ENCODE results near the gene ABCC3. TPM values are rescaled to one million over a fixed set of nuclear protein-coding genes. Genes with fewer than 3 reads are reported as not detected.

Gene ABCC3
- total and polyA plus RNA-seq, 9 of the 15 experiments (the other 6 are each of a cell fraction or from before 2014, with no cell fraction given) = 0.03 to 1.6 (median 0.42) TPM; not detected in 5

GRCh38 chr17:50719144-50719923 is 84.7 kb downstream of the ABCC3 start, which contains the start of gene LUC7L3 (continued):
- TF ChIP-seq ZNF41 (CRISPR knock-in tag; conservative IDR thresholded peaks at IDR 0.05) = 0 out of 2 replicates have a peak, but pooled peaks have one; percentile 42
- TF ChIP-seq KAT7 (CRISPR knock-in tag; IDR thresholded peaks at IDR 0.05; ENCODE audit: borderline replicate concordance) = 0 out of 2 replicates have a peak, but pooled peaks have one; percentile 71
- TF ChIP-seq, protein P1, sequence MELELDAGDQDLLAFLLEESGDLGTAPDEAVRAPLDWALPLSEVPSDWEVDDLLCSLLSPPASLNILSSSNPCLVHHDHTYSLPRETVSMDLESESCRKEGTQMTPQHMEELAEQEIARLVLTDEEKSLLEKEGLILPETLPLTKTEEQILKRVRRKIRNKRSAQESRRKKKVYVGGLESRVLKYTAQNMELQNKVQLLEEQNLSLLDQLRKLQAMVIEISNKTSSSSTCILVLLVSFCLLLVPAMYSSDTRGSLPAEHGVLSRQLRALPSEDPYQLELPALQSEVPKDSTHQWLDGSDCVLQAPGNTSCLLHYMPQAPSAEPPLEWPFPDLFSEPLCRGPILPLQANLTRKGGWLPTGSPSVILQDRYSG (tag; conservative IDR thresholded peaks at IDR 0.05; ENCODE audit: low read depth) = peak; percentile 84
- TF ChIP-seq RFX5 (IDR thresholded peaks at IDR 0.05; ENCODE audit: low read depth, low read length) = no peak
- peak; percentile 96 for TF ChIP-seq SP1 (CRISPR knock-in tag; IDR thresholded peaks at IDR 0.05)
- TF ChIP-seq HSF4 (CRISPR knock-in tag; IDR thresholded peaks at IDR 0.05; ENCODE audit: borderline replicate concordance) = no peak
- TF ChIP-seq, protein P2, sequence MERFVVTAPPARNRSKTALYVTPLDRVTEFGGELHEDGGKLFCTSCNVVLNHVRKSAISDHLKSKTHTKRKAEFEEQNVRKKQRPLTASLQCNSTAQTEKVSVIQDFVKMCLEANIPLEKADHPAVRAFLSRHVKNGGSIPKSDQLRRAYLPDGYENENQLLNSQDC (CRISPR knock-in tag; IDR thresholded peaks at IDR 0.05) = no peak; the same call in 1 of the 2 replicates
- TF ChIP-seq, protein P3, sequence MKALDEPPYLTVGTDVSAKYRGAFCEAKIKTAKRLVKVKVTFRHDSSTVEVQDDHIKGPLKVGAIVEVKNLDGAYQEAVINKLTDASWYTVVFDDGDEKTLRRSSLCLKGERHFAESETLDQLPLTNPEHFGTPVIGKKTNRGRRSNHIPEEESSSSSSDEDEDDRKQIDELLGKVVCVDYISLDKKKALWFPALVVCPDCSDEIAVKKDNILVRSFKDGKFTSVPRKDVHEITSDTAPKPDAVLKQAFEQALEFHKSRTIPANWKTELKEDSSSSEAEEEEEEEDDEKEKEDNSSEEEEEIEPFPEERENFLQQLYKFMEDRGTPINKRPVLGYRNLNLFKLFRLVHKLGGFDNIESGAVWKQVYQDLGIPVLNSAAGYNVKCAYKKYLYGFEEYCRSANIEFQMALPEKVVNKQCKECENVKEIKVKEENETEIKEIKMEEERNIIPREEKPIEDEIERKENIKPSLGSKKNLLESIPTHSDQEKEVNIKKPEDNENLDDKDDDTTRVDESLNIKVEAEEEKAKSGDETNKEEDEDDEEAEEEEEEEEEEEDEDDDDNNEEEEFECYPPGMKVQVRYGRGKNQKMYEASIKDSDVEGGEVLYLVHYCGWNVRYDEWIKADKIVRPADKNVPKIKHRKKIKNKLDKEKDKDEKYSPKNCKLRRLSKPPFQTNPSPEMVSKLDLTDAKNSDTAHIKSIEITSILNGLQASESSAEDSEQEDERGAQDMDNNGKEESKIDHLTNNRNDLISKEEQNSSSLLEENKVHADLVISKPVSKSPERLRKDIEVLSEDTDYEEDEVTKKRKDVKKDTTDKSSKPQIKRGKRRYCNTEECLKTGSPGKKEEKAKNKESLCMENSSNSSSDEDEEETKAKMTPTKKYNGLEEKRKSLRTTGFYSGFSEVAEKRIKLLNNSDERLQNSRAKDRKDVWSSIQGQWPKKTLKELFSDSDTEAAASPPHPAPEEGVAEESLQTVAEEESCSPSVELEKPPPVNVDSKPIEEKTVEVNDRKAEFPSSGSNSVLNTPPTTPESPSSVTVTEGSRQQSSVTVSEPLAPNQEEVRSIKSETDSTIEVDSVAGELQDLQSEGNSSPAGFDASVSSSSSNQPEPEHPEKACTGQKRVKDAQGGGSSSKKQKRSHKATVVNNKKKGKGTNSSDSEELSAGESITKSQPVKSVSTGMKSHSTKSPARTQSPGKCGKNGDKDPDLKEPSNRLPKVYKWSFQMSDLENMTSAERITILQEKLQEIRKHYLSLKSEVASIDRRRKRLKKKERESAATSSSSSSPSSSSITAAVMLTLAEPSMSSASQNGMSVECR (CRISPR knock-in tag; IDR thresholded peaks at IDR 0.05) = peak; percentile 96
- TF ChIP-seq EP300 (IDR thresholded peaks at IDR 0.05; ENCODE audit: low read length) = peak; percentile 28; the same call in 1 of the 2 replicates
- no peak for TF ChIP-seq DDX20 (tag; IDR thresholded peaks at IDR 0.05; ENCODE audit: low read depth)
- TF ChIP-seq, protein P4, sequence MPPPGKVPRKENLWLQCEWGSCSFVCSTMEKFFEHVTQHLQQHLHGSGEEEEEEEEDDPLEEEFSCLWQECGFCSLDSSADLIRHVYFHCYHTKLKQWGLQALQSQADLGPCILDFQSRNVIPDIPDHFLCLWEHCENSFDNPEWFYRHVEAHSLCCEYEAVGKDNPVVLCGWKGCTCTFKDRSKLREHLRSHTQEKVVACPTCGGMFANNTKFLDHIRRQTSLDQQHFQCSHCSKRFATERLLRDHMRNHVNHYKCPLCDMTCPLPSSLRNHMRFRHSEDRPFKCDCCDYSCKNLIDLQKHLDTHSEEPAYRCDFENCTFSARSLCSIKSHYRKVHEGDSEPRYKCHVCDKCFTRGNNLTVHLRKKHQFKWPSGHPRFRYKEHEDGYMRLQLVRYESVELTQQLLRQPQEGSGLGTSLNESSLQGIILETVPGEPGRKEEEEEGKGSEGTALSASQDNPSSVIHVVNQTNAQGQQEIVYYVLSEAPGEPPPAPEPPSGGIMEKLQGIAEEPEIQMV (tag; conservative IDR thresholded peaks at IDR 0.05; ENCODE audit: low read depth) = no peak
- TF ChIP-seq, protein P5, sequence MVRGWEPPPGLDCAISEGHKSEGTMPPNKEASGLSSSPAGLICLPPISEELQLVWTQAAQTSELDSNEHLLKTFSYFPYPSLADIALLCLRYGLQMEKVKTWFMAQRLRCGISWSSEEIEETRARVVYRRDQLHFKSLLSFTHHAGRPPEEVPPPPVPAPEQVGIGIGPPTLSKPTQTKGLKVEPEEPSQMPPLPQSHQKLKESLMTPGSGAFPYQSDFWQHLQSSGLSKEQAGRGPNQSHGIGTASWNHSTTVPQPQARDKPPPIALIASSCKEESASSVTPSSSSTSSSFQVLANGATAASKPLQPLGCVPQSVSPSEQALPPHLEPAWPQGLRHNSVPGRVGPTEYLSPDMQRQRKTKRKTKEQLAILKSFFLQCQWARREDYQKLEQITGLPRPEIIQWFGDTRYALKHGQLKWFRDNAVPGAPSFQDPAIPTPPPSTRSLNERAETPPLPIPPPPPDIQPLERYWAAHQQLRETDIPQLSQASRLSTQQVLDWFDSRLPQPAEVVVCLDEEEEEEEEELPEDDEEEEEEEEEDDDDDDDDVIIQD (CRISPR knock-in tag; IDR thresholded peaks at IDR 0.05) = no peak
- peak; percentile 100 for TF ChIP-seq RBFOX2 (IDR thresholded peaks at IDR 0.05; ENCODE audit: low read depth, low read length)
- TF ChIP-seq ZC3H4 (CRISPR knock-in tag; IDR thresholded peaks at IDR 0.05; ENCODE audit: borderline replicate concordance) = 0 out of 2 replicates have a peak, but pooled peaks have one; percentile 48
- TF ChIP-seq HMGN3 (IDR thresholded peaks at IDR 0.05; ENCODE audit: borderline replicate concordance, extremely low read depth, insufficient read length, low read depth, low read length) = peak; percentile 87
- no peak for TF ChIP-seq ETV6 (IDR thresholded peaks at IDR 0.05; ENCODE audit: borderline replicate concordance in 1 of 2, low read depth in 2 of 2, low read length in 1 of 2)
- TF ChIP-seq ETV6 (CRISPR knock-in tag; IDR thresholded peaks at IDR 0.05; ENCODE audit: borderline replicate concordance) = peak; percentile 65; the same call in 1 of the 2 replicates
